Activated CD8-positive, alpha-beta T cell treated with anti-CD3 and anti-CD28 coated beads for 36 hours (primary cell): ENCODE data around the gene NAGLU. TPM values are rescaled to one million over a fixed set of nuclear protein-coding genes. Genes with fewer than 3 reads are reported as not detected.
"Not testable (repeated sequence)": the region's sequence is repeated elsewhere in the genome, so short reads cannot be mapped to it uniquely, and the experiment has no call there.

ENCODE experiments used
- ATAC-seq: fragments of 200-7000 bp; cut with Tn5 transposase; one replicate; pipeline ENCODE4 v1.10.0; 2021; ENCODE audit warnings: mild to moderate bottlenecking, moderate library complexity
- CTCF ChIA-PET: fragments of 350-600 bp; sonication (Branson Sonifier 250); formaldehyde crosslinking; loops from one replicate; lab custom pipeline; 2021; ENCODE audit warnings: antibody characterized with exemption; lab: Charles Lee
- POLR2A ChIA-PET: fragments of 350-600 bp; sonication (Branson Sonifier 250); formaldehyde crosslinking; loops from one replicate; lab custom pipeline; 2021; ENCODE audit warnings: antibody characterized with exemption; lab: Charles Lee
- DNase-seq: peaks from one replicate; pipeline ENCODE4 v3.0.0-alpha.2; 2020
- H3K27ac Mint-ChIP-seq: one replicate; pipeline ENCODE4 v1.8.0; 2021; ENCODE audit warnings: mild to moderate bottlenecking, mixed read lengths
- H3K27me3 Mint-ChIP-seq: one replicate; pipeline ENCODE4 v1.8.0; 2021; ENCODE audit warnings: mixed read lengths
- H3K36me3 Mint-ChIP-seq: one replicate; pipeline ENCODE4 v1.8.0; 2021; ENCODE audit warnings: low read depth, mixed read lengths
- H3K4me1 Mint-ChIP-seq: one replicate; pipeline ENCODE4 v1.8.0; 2021; ENCODE audit warnings: low read depth, mixed read lengths
- H3K4me3 Mint-ChIP-seq: one replicate; pipeline ENCODE4 v1.8.0; 2021; ENCODE audit warnings: mild to moderate bottlenecking, moderate library complexity, mixed read lengths
- H3K9me3 Mint-ChIP-seq: one replicate; pipeline ENCODE4 v1.8.0; 2021; ENCODE audit warnings: mixed read lengths
- intact Hi-C: fragments of 100-400 bp; cut with micrococcal nuclease; formaldehyde crosslinking; loops from one replicate; pipeline ENCODE4 v1.10.0; 2022
- total RNA-seq, 2 experiments: library from RNA; stranded (reverse); gene quantifications; one replicate each; pipeline ENCODE4 v1.2.3, GENCODE V29; 2021
- TF ChIP-seq, protein P1 (sequence below): fragments of 200-600 bp; IDR thresholded peaks from one replicate; pipeline ENCODE4 v1.8.0; 2022; ENCODE audit warnings: antibody characterized with exemption, mild to moderate bottlenecking

Gene NAGLU
- total RNA-seq, 2 experiments from 2014 or later, result 10.8 to 11.4 TPM

DNA sequence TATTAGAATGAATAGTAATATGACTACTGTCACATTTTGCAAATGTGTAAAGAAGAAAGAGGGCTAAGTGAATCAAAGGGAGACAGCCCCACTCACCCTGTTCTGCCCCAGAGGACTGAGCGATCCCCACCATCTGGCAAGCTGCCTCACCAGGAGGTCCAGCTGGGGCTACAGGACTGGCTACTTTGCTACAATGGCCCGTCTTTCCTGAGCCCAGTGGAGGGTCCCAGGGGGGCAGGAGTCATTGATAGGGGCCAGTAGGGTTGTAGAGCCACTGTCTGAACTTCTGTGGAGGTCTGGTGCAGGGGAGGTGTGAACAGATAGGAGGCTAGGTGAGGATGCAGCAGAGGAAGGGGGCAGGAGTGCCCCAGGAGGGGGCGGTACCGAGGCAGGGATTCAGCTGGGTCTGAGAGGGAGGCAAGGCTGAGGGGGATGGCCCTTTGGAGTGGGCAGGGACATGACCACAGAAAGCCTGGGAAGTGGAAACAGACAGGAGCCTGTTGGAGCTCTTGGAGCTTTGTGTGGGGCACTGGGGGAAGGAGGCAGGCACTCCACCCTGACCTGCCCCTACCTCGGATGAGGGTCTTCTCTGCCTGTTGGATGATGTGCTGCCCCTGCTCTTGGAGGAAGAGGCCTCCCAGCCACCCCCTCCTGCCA is 20.0 kb downstream of the NAGLU start:
- Mint-ChIP-seq H3K4me3 (peak overlapping the region; percentile 91), H3K27ac (peak overlapping the region; percentile 25), H3K4me1 (peaks cover 12% of the 10 kb centered on the region)
- TF ChIP-seq, protein P1, sequence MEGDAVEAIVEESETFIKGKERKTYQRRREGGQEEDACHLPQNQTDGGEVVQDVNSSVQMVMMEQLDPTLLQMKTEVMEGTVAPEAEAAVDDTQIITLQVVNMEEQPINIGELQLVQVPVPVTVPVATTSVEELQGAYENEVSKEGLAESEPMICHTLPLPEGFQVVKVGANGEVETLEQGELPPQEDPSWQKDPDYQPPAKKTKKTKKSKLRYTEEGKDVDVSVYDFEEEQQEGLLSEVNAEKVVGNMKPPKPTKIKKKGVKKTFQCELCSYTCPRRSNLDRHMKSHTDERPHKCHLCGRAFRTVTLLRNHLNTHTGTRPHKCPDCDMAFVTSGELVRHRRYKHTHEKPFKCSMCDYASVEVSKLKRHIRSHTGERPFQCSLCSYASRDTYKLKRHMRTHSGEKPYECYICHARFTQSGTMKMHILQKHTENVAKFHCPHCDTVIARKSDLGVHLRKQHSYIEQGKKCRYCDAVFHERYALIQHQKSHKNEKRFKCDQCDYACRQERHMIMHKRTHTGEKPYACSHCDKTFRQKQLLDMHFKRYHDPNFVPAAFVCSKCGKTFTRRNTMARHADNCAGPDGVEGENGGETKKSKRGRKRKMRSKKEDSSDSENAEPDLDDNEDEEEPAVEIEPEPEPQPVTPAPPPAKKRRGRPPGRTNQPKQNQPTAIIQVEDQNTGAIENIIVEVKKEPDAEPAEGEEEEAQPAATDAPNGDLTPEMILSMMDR, result peak; percentile 39
- peak; percentile 35 for ATAC-seq
- CTCF ChIA-PET, H3K27me3 Mint-ChIP-seq, DNase-seq, H3K9me3 Mint-ChIP-seq, POLR2A ChIA-PET, intact Hi-C loops, H3K36me3 Mint-ChIP-seq: not testable (repeated sequence)

DNA sequence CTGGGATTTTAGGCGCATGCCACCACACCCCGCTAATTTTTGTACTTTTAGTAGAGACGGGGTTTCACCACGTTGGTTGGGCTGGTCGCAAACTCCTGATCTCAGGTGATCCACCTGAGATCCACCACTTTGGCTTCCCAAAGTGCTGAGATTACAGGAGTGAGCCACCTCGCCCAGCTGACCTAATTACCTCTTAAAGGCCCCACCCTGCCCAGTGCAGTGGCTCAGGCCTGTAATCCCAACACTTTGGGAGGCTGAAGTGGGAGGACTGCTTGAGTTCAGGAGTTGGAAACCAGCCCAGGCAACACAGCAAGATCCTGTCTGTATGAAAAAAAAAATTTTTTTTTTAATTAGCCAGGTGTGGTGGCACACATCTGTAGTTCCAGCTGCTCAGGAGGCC is 23.0 kb downstream of the NAGLU start:
- peaks cover 31% of the 10 kb centered on the region for H3K4me1 Mint-ChIP-seq
- H3K4me3 Mint-ChIP-seq, result no peak overlapping the region
- no peak for ATAC-seq
- intact Hi-C loops, result no loop called here
- no peak for DNase-seq
- H3K36me3 Mint-ChIP-seq, result peaks cover 15% of the 10 kb centered on the region
- no peaks in the 10 kb centered on the region for H3K27me3 Mint-ChIP-seq
- no peaks in the 10 kb centered on the region for H3K9me3 Mint-ChIP-seq
- POLR2A ChIA-PET, result interaction anchor here (1.2 kb wide), 1 partner anchor 8 kb away, joined by 4 read pairs; the partner anchor contains the start of gene MLX
- TF ChIP-seq, protein P1, result no peak
- H3K27ac Mint-ChIP-seq, result no peak overlapping the region
- CTCF ChIA-PET, result interaction anchor here (1.1 to 1.4 kb wide), 2 partner anchors 10 to 19 kb away, joined by 3 read pairs; no protein-coding TSS in a partner anchor

DNA sequence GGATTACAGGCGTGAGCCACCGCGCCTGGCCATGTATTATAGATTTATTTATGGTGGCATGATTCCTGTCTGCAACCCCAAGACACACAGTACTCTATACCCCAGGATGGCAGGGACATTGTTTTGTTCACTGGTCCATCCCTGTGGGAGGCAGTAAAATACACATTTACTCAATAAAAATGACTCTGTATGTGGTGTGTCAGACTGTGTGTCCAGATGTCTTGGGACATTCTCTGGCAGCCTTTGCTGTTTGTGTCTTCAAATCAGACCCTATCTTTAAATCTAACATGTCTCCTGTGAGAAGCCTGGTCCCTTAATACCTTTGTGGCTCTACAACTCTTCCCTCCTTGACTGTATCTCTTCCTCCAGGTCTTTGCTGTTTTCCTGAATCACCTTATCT is 24.2 kb downstream of the NAGLU start:
- ChIA-PET CTCF (interaction anchor here (1.4 kb wide), 1 partner anchor 12 kb away, joined by 3 read pairs; no protein-coding TSS in a partner anchor), POLR2A (no interaction called here)
- TF ChIP-seq, protein P1, result no peak
- no peak for ATAC-seq
- peaks cover 33% of the 10 kb centered on the region for H3K4me1 Mint-ChIP-seq
- no peak overlapping the region for H3K27ac Mint-ChIP-seq
- no peak for DNase-seq
- H3K36me3 Mint-ChIP-seq, result peaks cover 19% of the 10 kb centered on the region
- no peaks in the 10 kb centered on the region for H3K27me3 Mint-ChIP-seq
- H3K4me3 Mint-ChIP-seq, result peak overlapping the region; percentile 51
- intact Hi-C loops, result no loop called here
- no peaks in the 10 kb centered on the region for H3K9me3 Mint-ChIP-seq

DNA sequence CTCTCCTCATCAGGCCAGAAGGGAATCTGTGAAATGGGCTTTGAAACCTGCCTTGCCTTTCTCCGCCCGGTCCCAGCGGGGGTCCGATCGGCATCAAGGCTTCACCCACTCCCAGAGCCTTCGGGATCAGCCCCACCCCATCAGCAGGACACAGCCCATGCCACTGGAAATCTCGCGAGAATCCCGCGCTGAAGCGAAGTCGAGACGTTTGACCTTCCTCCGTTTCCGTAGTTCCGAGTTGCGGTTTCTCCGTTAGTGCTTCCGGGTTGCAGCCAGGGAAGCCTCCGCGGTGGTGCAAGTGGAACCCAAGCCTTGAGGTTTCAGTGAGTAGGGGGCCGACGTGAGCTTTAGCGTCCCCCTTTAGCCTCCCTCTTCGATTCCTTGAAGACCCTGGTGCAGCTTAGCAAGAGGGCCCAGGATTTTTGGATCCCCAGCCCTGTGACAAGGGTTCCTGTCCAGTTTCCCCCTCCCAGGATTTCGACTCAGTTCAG is 25.9 kb downstream of the NAGLU start, which contains the start of gene COASY:
TSS of gene COASY (plus strand) at position 252 of the 491 bp plus-strand sequence. CDS start 475 bp downstream, outside the sequence.
- ATAC-seq, result peak; percentile 80
- peaks cover 26% of the 10 kb centered on the region for H3K36me3 Mint-ChIP-seq
- H3K4me3 Mint-ChIP-seq, result peak within 1 kb of the TSS; percentile 88
- no peaks in the 10 kb centered on the region for H3K27me3 Mint-ChIP-seq
- intact Hi-C loops, result no loop called here
- no peaks in the 10 kb centered on the region for H3K9me3 Mint-ChIP-seq
- ChIA-PET CTCF (interaction anchor here (7.5 kb wide), 1 partner anchor 15 kb away, joined by 70 read pairs; the partner anchor contains the start of gene PSMC3IP), POLR2A (interaction anchor here (0.5 to 1.5 kb wide), 4 partner anchors 18 to 437 kb away, joined by 3 to 5 read pairs (median 3); no protein-coding TSS in a partner anchor)
- TF ChIP-seq, protein P1, result no peak
- DNase-seq, result peak; percentile 95
- peak within 1 kb of the TSS; percentile 90 for H3K27ac Mint-ChIP-seq
- peaks cover 34% of the 10 kb centered on the region for H3K4me1 Mint-ChIP-seq
